K562 (cell line): ENCODE measurements around the gene FGR. TPM values are rescaled to one million over a fixed set of nuclear protein-coding genes. Genes with fewer than 3 reads are reported as not detected.

Experiments used
- ATAC-seq: fragments of 200-7000 bp; cut with Tn5 transposase; 3 replicates; pipeline ENCODE4 v1.9.1; 2020; ENCODE audit warnings: moderate library complexity
- BruUV-seq: library from RNA; stranded (reverse); fragments of 400-500 nt; replicated peaks from 2 replicates; lab custom pipeline; 2021; lab: Mats Ljungman, UMichigan
- CTCF ChIA-PET: fragments of 300-600 bp; formaldehyde crosslinking; extraction: SDS; loops from one replicate; lab custom pipeline; 2021; ENCODE audit warnings: low intra/inter-chr PET ratio; lab: Yijun Ruan, JAX
- POLR2A ChIA-PET: fragments of 300-600, 350-650 bp; sonication (Branson Sonifier 250); formaldehyde crosslinking; extraction: SDS; loops from one replicate; lab custom pipeline; 2021; ENCODE audit warnings: antibody characterized with exemption, inconsistent platforms; lab: Yijun Ruan, JAX
- DNase-seq, 4 experiments: peaks; one replicate each; pipeline versions ENCODE4 v3.0.0 to v3.0.0-alpha.2; 2011 to 2018; ENCODE audit warnings: low spot score in 3 of 4, mixed read lengths in 3 of 4; ENCODE audit errors: extremely low read depth in 1 of 4
- FAIRE-seq: peaks from 2 replicates; lab custom pipeline; 2011; peaks lifted over from hg19 to GRCh38; lab: Jason Lieb, UNC
- H2AFZ ChIP-seq: 2 replicates; pipeline ENCODE4 v1.6.0; 2011; ENCODE audit warnings: low read depth, low read length, control low read depth, inconsistent platforms
- H3K27ac ChIP-seq: fragments of 200-600 bp; 3 replicates; pipeline ENCODE4 v1.8.0; 2011; ENCODE audit warnings: low read depth, mild to moderate bottlenecking, control low read depth, inconsistent platforms, low read length, moderate library complexity, mixed read lengths; ENCODE audit errors: extremely low read depth
- H3K27me3 ChIP-seq, 2 experiments: fragments of 300-600 bp in 1 of 2; 2 replicates in 1 of 2; 3 replicates in 1 of 2; pipeline versions ENCODE4 v1.6.0 to v1.8.0; 2011; ENCODE audit warnings: inconsistent platforms in 2 of 2, low read length in 2 of 2, mild to moderate bottlenecking in 1 of 2, mixed read lengths in 1 of 2, moderate library complexity in 1 of 2; ENCODE audit not compliant: control insufficient read depth in 2 of 2, insufficient read depth in 2 of 2
- H3K36me3 ChIP-seq: fragments of 300-600 bp; 3 replicates; pipeline ENCODE4 v1.8.0; 2011; ENCODE audit warnings: mild to moderate bottlenecking, low read length, inconsistent platforms; ENCODE audit not compliant: control insufficient read depth, insufficient read depth
- H3K4me1 ChIP-seq, 2 experiments: fragments of 200-600 bp in 1 of 2; replicated peaks in 1 of 2; 2 replicates in 1 of 2; 3 replicates in 1 of 2; pipeline versions ENCODE4 v1.5.1 to v1.8.0; 2011; ENCODE audit warnings: inconsistent platforms in 2 of 2, low read length in 2 of 2, mild to moderate bottlenecking in 1 of 2, mixed read lengths in 1 of 2, moderate library complexity in 1 of 2; ENCODE audit not compliant: control insufficient read depth in 2 of 2, insufficient read depth in 2 of 2
- H3K4me2 ChIP-seq: 2 replicates; pipeline ENCODE4 v1.6.1; 2011; ENCODE audit warnings: low read length, control low read depth, inconsistent platforms, mixed read lengths; ENCODE audit not compliant: insufficient read depth
- H3K4me3 ChIP-seq: fragments of 200-600 bp; sonication (generic), shearing (Covaris generic); 2 replicates; pipeline ENCODE4 v1.5.1; 2016; ENCODE audit warnings: control low read depth, inconsistent platforms
- H3K79me2 ChIP-seq: fragments of 200-600 bp; 3 replicates; pipeline ENCODE4 v1.8.0; 2011; ENCODE audit warnings: low read length, inconsistent platforms; ENCODE audit not compliant: control insufficient read depth, insufficient read depth
- H3K9ac ChIP-seq, 2 experiments: 2 replicates each; pipeline versions ENCODE4 v1.6.0 to v1.6.1; 2011; ENCODE audit warnings: low read depth in 2 of 2, low read length in 2 of 2, control low read depth in 1 of 2, inconsistent platforms in 1 of 2, mild to moderate bottlenecking in 1 of 2, mixed read lengths in 1 of 2; ENCODE audit not compliant: insufficient read depth in 1 of 2
- H3K9me1 ChIP-seq: one replicate; pipeline ENCODE4 v1.6.0; 2011; ENCODE audit warnings: inconsistent platforms, mild to moderate bottlenecking, low read length, moderate library complexity; ENCODE audit not compliant: control insufficient read depth, insufficient read depth
- H3K9me3 ChIP-seq: replicated peaks from 2 replicates; pipeline ENCODE4 v1.5.1; 2011; ENCODE audit warnings: low read depth, low read length, inconsistent platforms; ENCODE audit not compliant: control insufficient read depth, insufficient read depth
- H4K20me1 ChIP-seq: replicated peaks from 2 replicates; pipeline ENCODE4 v1.6.1; 2011; ENCODE audit warnings: low read length, inconsistent platforms, mixed read lengths; ENCODE audit not compliant: control insufficient read depth, insufficient read depth
- BRF1 ChIP-seq: IDR thresholded peaks from 3 replicates; pipeline ENCODE4 v1.6.1; 2011; ENCODE audit warnings: borderline replicate concordance, mild to moderate bottlenecking; ENCODE audit not compliant: insufficient read length; ENCODE audit errors: extremely low read depth
- CBFA2T3 ChIP-seq: fragments of 450-650 bp; IDR thresholded peaks from 2 replicates; pipeline ENCODE4 v1.6.1; 2017
- KLF6 ChIP-seq: fragments of 250-450 bp; sonication (Bioruptor Pico); IDR thresholded peaks from 2 replicates; pipeline ENCODE4 v1.4.0; 2020; ENCODE audit warnings: mild to moderate bottlenecking, moderate library complexity, borderline replicate concordance
- L3MBTL2 ChIP-seq: fragments of 450-650 bp; IDR thresholded peaks from 2 replicates; pipeline ENCODE4 v1.6.1; 2016; ENCODE audit warnings: mild to moderate bottlenecking, moderate library complexity
- MAFK ChIP-seq: IDR thresholded peaks from 2 replicates; pipeline ENCODE4 v1.6.1; 2011; ENCODE audit warnings: low read length, improper control_type of control experiment
- NCOA2 ChIP-seq, 2 experiments: fragments of 450-650 bp; IDR thresholded peaks; 2 replicates each; pipeline ENCODE4 v1.6.1; 2018; ENCODE audit warnings: mild to moderate bottlenecking in 2 of 2, moderate library complexity in 1 of 2; ENCODE audit not compliant: partially characterized antibody in 2 of 2
- NR2C1 ChIP-seq, 2 experiments: fragments of 450-650 bp; IDR thresholded peaks; 2 replicates each; pipeline ENCODE4 v1.6.1; 2017; ENCODE audit warnings: mild to moderate bottlenecking in 2 of 2, antibody characterized with exemption in 1 of 2, inconsistent platforms in 1 of 2, missing compliant biosample characterization in 1 of 2, missing genetic modification characterization in 1 of 2
- PCBP1 ChIP-seq: fragments of 200-400 bp; formaldehyde crosslinking; IDR thresholded peaks from 2 replicates; pipeline ENCODE4 v1.6.1; 2018; ENCODE audit warnings: mild to moderate bottlenecking, low read depth, low read length; ENCODE audit not compliant: poor library complexity, severe bottlenecking
- SRF ChIP-seq, 2 experiments: fragments of 250-450, 450-650 bp in 1 of 2; sonication (Bioruptor Pico) in 1 of 2; sonication (generic) in 1 of 2; formaldehyde crosslinking; IDR thresholded peaks; 2 replicates each; pipeline versions ENCODE4 v1.5.0 to v1.5.1; 2020 to 2022; ENCODE audit warnings: mild to moderate bottlenecking in 1 of 2, missing genetic modification reagents in 1 of 2
- WGBS: fragments of 100-300 bp; shearing (Covaris generic); methylation state at CpG from one replicate; pipeline ENCODE4 v1.1.6; 2016; ENCODE audit warnings: low coverage, mixed read lengths; ENCODE audit not compliant: insufficient coverage; ENCODE audit errors: missing lambda C conversion rate; 5-methylcytosine and 5-hydroxymethylcytosine counted together
- in situ Hi-C: fragments of 300-500 bp; cut with MboI; formaldehyde crosslinking; loops from 4 replicates; pipeline ENCODE4 v1.15.0; 2018; ENCODE audit warnings: inconsistent platforms, mixed read lengths
- intact Hi-C: fragments of 100-400 bp; cut with micrococcal nuclease; formaldehyde crosslinking; loops from 2 replicates; pipeline ENCODE4 v1.14.2; 2022
- polyA plus RNA-seq, 8 experiments: library from polyadenylated mRNA; depleted of rRNA in 4 of 8; stranded (reverse) in 5 of 8; unstranded in 3 of 8; fragments of >200 nt; fragmentation: Nextera tagmentation in 2 of 8; fragmentation: Illumina TruSeq in 1 of 8; extraction: Ambion mirVana in 2 of 8; extraction: Trizol in 1 of 8; gene quantifications; 2 replicates each; pipeline versions ENCODE4 v1.2.1 to v1.2.3, GENCODE V29; 2011 to 2014; ENCODE audit warnings: inconsistent platforms in 1 of 8, missing spikeins in 1 of 8
- total RNA-seq, 7 experiments: library from RNA; depleted of rRNA in 6 of 7; stranded (reverse); fragments of >200 nt in 6 of 7; fragmentation: Illumina TruSeq in 2 of 7; extraction: Trizol in 2 of 7; gene quantifications; 2 replicates each; pipeline versions ENCODE4 v1.2.1 to v1.2.3, GENCODE V29; 2011 to 2021; ENCODE audit warnings: low replicate concordance in 1 of 7

The FGR gene
- total and polyA plus RNA-seq, 9 of the 15 experiments (the other 6 are each of a cell fraction or from before 2014, with no cell fraction given), result 0.04 to 0.11 TPM; not detected in 7

DNA sequence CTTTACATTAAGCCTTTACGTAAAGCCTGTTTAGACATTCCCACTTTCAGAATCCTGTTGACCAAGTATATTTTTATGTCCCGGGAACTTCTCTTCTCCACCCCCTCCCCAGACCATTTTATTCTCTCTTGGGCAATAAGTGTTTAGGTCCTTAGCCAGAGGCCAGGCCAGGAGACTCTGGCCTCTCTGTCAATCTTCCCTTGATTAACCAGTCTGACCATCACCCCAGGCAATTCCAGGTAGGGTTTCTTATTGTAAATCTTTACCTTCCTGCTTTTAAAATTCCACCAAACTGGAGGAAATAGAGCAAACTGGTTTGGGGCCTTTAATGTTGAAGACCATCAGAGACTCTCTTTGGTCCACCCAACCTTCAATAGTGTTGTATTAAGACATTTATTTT is 49.2 kb upstream of the FGR start:
- Histone ChIP-seq H3K27me3 (peaks cover 4 to 13% of the 10 kb centered on the region in 2 experiments; a peak in 2 of 5 replicates), H3K9me3 (peaks cover 9% of the 10 kb centered on the region), H3K4me1 (peaks cover 0 to 9% of the 10 kb centered on the region in 2 experiments; a peak in 2 of 5 replicates), H3K36me3 (no peaks in the 10 kb centered on the region), H3K79me2 (no peaks in the 10 kb centered on the region), H3K27ac (no peak overlapping the region), H3K9me1 (no peaks in the 10 kb centered on the region), H3K4me2 (no peak overlapping the region), H3K4me3 (no peak overlapping the region), H2AFZ (no peak overlapping the region), H3K9ac (no peak overlapping the region), H4K20me1 (no peaks in the 10 kb centered on the region)
- in situ Hi-C loops (no loop called here), intact Hi-C loops (no loop called here)
- FAIRE-seq, result no peak
- DNase-seq, result no peak
- ATAC-seq, result no peak
- no TSS peak for BruUV-seq
- CTCF ChIA-PET, result no interaction called here
- 35% methylated on average over 2 of the region's 2 CpGs for WGBS
- POLR2A ChIA-PET, result no interaction called here
- TF ChIP-seq L3MBTL2, result no peak
- TF ChIP-seq MAFK, result no peak
- no peak for TF ChIP-seq NCOA2 (IDR thresholded peaks at IDR 0.05; ENCODE audit: partially characterized antibody in 2 of 2)
- no peak for TF ChIP-seq SRF (CRISPR knock-in tag; IDR thresholded peaks at IDR 0.05)
- TF ChIP-seq KLF6 (CRISPR knock-in tag), result no peak

DNA sequence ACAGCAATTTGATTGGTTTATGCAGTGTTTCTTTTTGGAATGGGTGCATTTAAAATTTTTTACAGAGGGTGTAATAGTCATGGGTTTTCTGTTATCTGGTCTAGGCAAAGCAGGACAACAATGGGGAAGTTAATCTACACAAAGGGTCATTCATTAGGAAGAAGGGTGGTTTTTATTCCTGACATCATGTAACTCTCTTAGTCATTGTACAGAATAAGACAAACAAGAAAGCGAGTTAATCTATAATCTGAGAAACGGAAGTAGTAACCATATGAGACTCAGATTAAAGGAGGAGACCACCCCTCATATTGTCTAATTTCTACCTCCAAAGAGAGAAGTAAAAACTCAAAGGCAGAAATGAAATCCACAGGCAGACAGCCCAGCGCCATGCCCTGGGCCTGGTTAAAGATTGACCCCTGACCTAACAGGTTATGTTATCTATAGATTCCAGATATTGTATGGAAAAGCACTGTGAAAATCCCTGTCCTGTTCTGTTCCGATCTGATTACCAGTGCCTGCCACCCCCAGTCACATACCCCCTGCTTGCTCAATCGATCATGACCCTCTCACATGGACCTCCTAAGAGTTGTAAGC is 47.5 kb upstream of the FGR start:
- Histone ChIP-seq H3K79me2 (no peaks in the 10 kb centered on the region), H3K27me3 (peaks cover 0 to 13% of the 10 kb centered on the region in 2 experiments; a peak in 2 of 5 replicates), H3K4me3 (no peak overlapping the region), H3K36me3 (no peaks in the 10 kb centered on the region), H2AFZ (no peak overlapping the region), H3K4me2 (no peak overlapping the region), H3K9ac (no peak overlapping the region), H3K9me1 (no peaks in the 10 kb centered on the region), H3K9me3 (peaks cover 9% of the 10 kb centered on the region), H3K27ac (no peak overlapping the region), H4K20me1 (no peaks in the 10 kb centered on the region), H3K4me1 (peaks cover 0 to 9% of the 10 kb centered on the region in 2 experiments; a peak in 2 of 5 replicates)
- in situ Hi-C loops (no loop called here), intact Hi-C loops (no loop called here)
- 18% methylated on average over 5 of the region's 5 CpGs for WGBS
- ChIA-PET CTCF (no interaction called here), POLR2A (no interaction called here)
- BruUV-seq, result no TSS peak
- DNase-seq (no peak), ATAC-seq (no peak), FAIRE-seq (no peak)
- no peak for TF ChIP-seq PCBP1
- no peak for TF ChIP-seq NR2C1 (IDR thresholded peaks at IDR 0.05)
- TF ChIP-seq NR2C1 (tag; IDR thresholded peaks at IDR 0.05), result 0 out of 2 replicates have a peak, but pooled peaks have one; percentile 38
- TF ChIP-seq BRF1, result no peak
- TF ChIP-seq CBFA2T3, result peak; percentile 12; the same call in 1 of the 2 replicates
